Subcutaneous adipose tissue (tissue), 4 donors: ENCODE results near the gene AGAP1. TPM values are rescaled to one million over a fixed set of nuclear protein-coding genes. Genes with fewer than 3 reads are reported as not detected.

ENCODE experiments used
- CTCF ChIP-seq: fragments of 450-650 bp; IDR thresholded peaks from one replicate; pipeline ENCODE4 v1.5.1; 2016; ENCODE audit warnings: low read depth, mild to moderate bottlenecking, control low read depth, antibody characterized with exemption, moderate library complexity
- total RNA-seq, 4 donors: library from RNA; depleted of rRNA; stranded (reverse); fragments of >200 nt; gene quantifications; one replicate each; pipeline ENCODE4 v1.1.0, GENCODE V29; 2016

AGAP1 gene
- total RNA-seq, 4 donors from 2014 or later = 13.6 to 26.3 (median 23.6) TPM

GRCh38 chr2:235770909-235771820 lies 277.3 kb downstream of the AGAP1 start:
- TF ChIP-seq CTCF = no peak

- TF ChIP-seq CTCF = no peak
These were observed 279.5 kb downstream of the AGAP1 start for GRCh38 chr2:235773188-235773928.

GRCh38 chr2:235774153-235774870 lies 280.5 kb downstream of the AGAP1 start:
- no peak for TF ChIP-seq CTCF

- TF ChIP-seq CTCF = no peak
These were observed 282.7 kb downstream of the AGAP1 start for GRCh38 chr2:235776531-235776930.

- no peak for TF ChIP-seq CTCF
These were observed 285.6 kb downstream of the AGAP1 start for GRCh38 chr2:235779444-235779896.

- no peak for TF ChIP-seq CTCF
These were observed 286.6 kb downstream of the AGAP1 start for GRCh38 chr2:235780401-235780800.
